H1 (cell line): ENCODE results near the gene PLCXD1. TPM values are rescaled to one million over a fixed set of nuclear protein-coding genes. Genes with fewer than 3 reads are reported as not detected.

Experiments
- CTCF ChIA-PET: fragments of 300-600 bp; sonication (Branson Sonifier 250); formaldehyde crosslinking; loops from one replicate; lab custom pipeline; 2021; ENCODE audit not compliant: partially characterized antibody; lab: Charles Lee
- POLR2A ChIA-PET: fragments of 300-600 bp; sonication (Branson Sonifier 250); formaldehyde crosslinking; loops from one replicate; lab custom pipeline; 2021; ENCODE audit warnings: inconsistent platforms; ENCODE audit not compliant: partially characterized antibody; lab: Charles Lee
- DNase-seq, 2 experiments: peaks; one replicate each; pipeline versions ENCODE4 v3.0.0 to v3.0.0-alpha.2; 2010 to 2022; ENCODE audit warnings: low spot score in 2 of 2, low read depth in 1 of 2, mixed read lengths in 1 of 2
- FAIRE-seq: peaks from 2 replicates; lab custom pipeline; 2011; peaks lifted over from hg19 to GRCh38; lab: Jason Lieb, UNC
- H2AFZ ChIP-seq: 2 replicates; pipeline ENCODE4 v1.8.1; 2012; ENCODE audit warnings: low read length, inconsistent platforms
- H2AK5ac ChIP-seq: 2 replicates; pipeline ENCODE4 v1.6.1; 2013; ENCODE audit warnings: low read depth, low read length
- H2BK120ac ChIP-seq: replicated peaks from 2 replicates; pipeline ENCODE3; 2013; ENCODE audit warnings: low read depth, low read length, inconsistent platforms
- H2BK12ac ChIP-seq: 2 replicates; pipeline ENCODE4 v1.6.1; 2013; ENCODE audit warnings: low read depth, low read length
- H2BK15ac ChIP-seq: 2 replicates; pipeline ENCODE4 v1.6.1; 2013; ENCODE audit warnings: low read length
- H2BK20ac ChIP-seq: 2 replicates; pipeline ENCODE4 v1.6.1; 2013; ENCODE audit warnings: low read length
- H2BK5ac ChIP-seq: 2 replicates; pipeline ENCODE4 v1.6.1; 2013; ENCODE audit warnings: low read depth, low read length
- H3K14ac ChIP-seq: 2 replicates; pipeline ENCODE4 v1.6.1; 2013; ENCODE audit warnings: inconsistent platforms; ENCODE audit not compliant: insufficient read length
- H3K18ac ChIP-seq: 2 replicates; pipeline ENCODE4 v1.6.1; 2013; ENCODE audit warnings: low read length; ENCODE audit errors: extremely low read depth
- H3K23ac ChIP-seq: 2 replicates; pipeline ENCODE4 v1.6.1; 2013; ENCODE audit warnings: inconsistent platforms; ENCODE audit not compliant: insufficient read length
- H3K23me2 ChIP-seq: 2 replicates; pipeline ENCODE4 v1.6.1; 2013; ENCODE audit warnings: low read depth, low read length
- H3K27ac ChIP-seq: 2 replicates; pipeline ENCODE4 v1.6.1; 2011; ENCODE audit warnings: low read depth, low read length, inconsistent platforms
- H3K27me3 ChIP-seq, 4 experiments: replicated peaks in 1 of 4; 1 replicate in 1 of 4; 2 replicates in 3 of 4; pipeline versions ENCODE4 v1.6.1 to v1.8.1; 2011 to 2013; ENCODE audit warnings: low read length in 3 of 4, mild to moderate bottlenecking in 3 of 4, inconsistent platforms in 2 of 4, mixed read lengths in 2 of 4, moderate library complexity in 1 of 4; ENCODE audit not compliant: control insufficient read depth in 3 of 4, insufficient read depth in 3 of 4; ENCODE audit errors: extremely low read depth in 1 of 4
- H3K36me3 ChIP-seq, 4 experiments: 2 replicates each; pipeline versions ENCODE4 v1.6.1 to v1.8.1; 2011 to 2013; ENCODE audit warnings: mild to moderate bottlenecking in 4 of 4, low read length in 3 of 4, moderate library complexity in 2 of 4, control low read depth in 1 of 4, inconsistent platforms in 1 of 4; ENCODE audit not compliant: insufficient read depth in 4 of 4, control insufficient read depth in 2 of 4
- H3K4ac ChIP-seq: replicated peaks from 2 replicates; pipeline ENCODE3; 2013; ENCODE audit warnings: low read length, low read depth, mixed read lengths, inconsistent platforms; ENCODE audit not compliant: insufficient read length
- H3K4me1 ChIP-seq, 4 experiments: replicated peaks in 1 of 4; 1 replicate in 1 of 4; 2 replicates in 3 of 4; pipeline versions ENCODE4 v1.6.1 to v1.8.1; 2011 to 2013; ENCODE audit warnings: low read length in 3 of 4, inconsistent platforms in 2 of 4, mixed read lengths in 1 of 4; ENCODE audit not compliant: insufficient read depth in 4 of 4, control insufficient read depth in 3 of 4
- H3K4me2 ChIP-seq, 2 experiments: 2 replicates each; pipeline versions ENCODE4 v1.6.1 to v1.8.1; 2011 to 2013; ENCODE audit warnings: low read depth in 2 of 2, low read length in 2 of 2, control low read depth in 1 of 2, inconsistent platforms in 1 of 2, mild to moderate bottlenecking in 1 of 2; ENCODE audit not compliant: insufficient read depth in 1 of 2
- H3K4me3 ChIP-seq, 4 experiments: fragments of 200-600, 300-600 bp in 1 of 4; sonication (generic), shearing (Covaris generic), sonication (Bioruptor Twin) in 1 of 4; 2 replicates each; pipeline versions ENCODE4 v1.5.1 to v1.8.1; 2011 to 2016; ENCODE audit warnings: low read length in 4 of 4, low read depth in 3 of 4, control low read depth in 2 of 4, inconsistent platforms in 2 of 4, mild to moderate bottlenecking in 2 of 4, mixed read lengths in 1 of 4, moderate library complexity in 1 of 4; ENCODE audit not compliant: insufficient read depth in 2 of 4; ENCODE audit errors: extremely low read depth in 1 of 4
- H3K56ac ChIP-seq: replicated peaks from 2 replicates; pipeline ENCODE3; 2013; ENCODE audit warnings: low read depth, mild to moderate bottlenecking, mixed read lengths, low read length, inconsistent platforms; ENCODE audit not compliant: insufficient read length
- H3K79me1 ChIP-seq: 2 replicates; pipeline ENCODE4 v1.6.1; 2013; ENCODE audit warnings: low read depth, low read length, control low read depth
- H3K79me2 ChIP-seq, 2 experiments: 2 replicates each; pipeline versions ENCODE4 v1.6.1 to v1.8.1; 2012 to 2013; ENCODE audit warnings: low read length in 2 of 2, mild to moderate bottlenecking in 2 of 2, inconsistent platforms in 1 of 2; ENCODE audit not compliant: insufficient read depth in 2 of 2, control insufficient read depth in 1 of 2
- H3K9ac ChIP-seq, 4 experiments: replicated peaks in 1 of 4; 1 replicate in 1 of 4; 2 replicates in 3 of 4; pipeline versions ENCODE4 v1.6.1 to v1.8.1; 2011 to 2013; ENCODE audit warnings: low read depth in 3 of 4, low read length in 3 of 4, control low read depth in 2 of 4, mild to moderate bottlenecking in 2 of 4, moderate library complexity in 2 of 4, inconsistent platforms in 1 of 4; ENCODE audit errors: extremely low read depth in 1 of 4
- H3K9me3 ChIP-seq, 2 experiments: 2 replicates each; pipeline versions ENCODE4 v1.6.1 to v1.8.1; 2012 to 2013; ENCODE audit warnings: mild to moderate bottlenecking in 2 of 2, moderate library complexity in 2 of 2, control low read depth in 1 of 2, inconsistent platforms in 1 of 2, low read depth in 1 of 2, low read length in 1 of 2, mixed read lengths in 1 of 2; ENCODE audit not compliant: insufficient read depth in 2 of 2
- H4K20me1 ChIP-seq, 2 experiments: replicated peaks in 1 of 2; 2 replicates each; pipeline versions ENCODE3 to v1.8.1; 2011 to 2013; ENCODE audit warnings: inconsistent platforms in 2 of 2, low read length in 2 of 2, mild to moderate bottlenecking in 1 of 2; ENCODE audit not compliant: insufficient read depth in 2 of 2, control insufficient read depth in 1 of 2
- H4K5ac ChIP-seq: 2 replicates; pipeline ENCODE4 v1.6.1; 2013; ENCODE audit warnings: low read length, low read depth, mixed read lengths, inconsistent platforms; ENCODE audit not compliant: insufficient read length
- H4K8ac ChIP-seq: 2 replicates; pipeline ENCODE4 v1.8.0; 2013; ENCODE audit warnings: mild to moderate bottlenecking, moderate library complexity, low read length, inconsistent platforms; ENCODE audit not compliant: insufficient read depth; ENCODE audit errors: extremely low read depth
- H4K91ac ChIP-seq: replicated peaks from 2 replicates; pipeline ENCODE3; 2013; ENCODE audit warnings: low read length, mixed read lengths, inconsistent platforms; ENCODE audit not compliant: insufficient read length
- CTBP2 ChIP-seq: IDR thresholded peaks from 2 replicates; pipeline ENCODE4 v1.7.0; 2011; ENCODE audit warnings: borderline replicate concordance, mild to moderate bottlenecking, moderate library complexity, mixed read lengths, low read length; ENCODE audit not compliant: insufficient read depth, insufficient read length
- EGR1 ChIP-seq: IDR thresholded peaks from 2 replicates; pipeline ENCODE4 v1.6.1; 2011; ENCODE audit warnings: low read depth, low read length, borderline replicate concordance
- EZH2 ChIP-seq: fragments of 200-600 bp; sonication (generic); IDR thresholded peaks from 2 replicates; pipeline ENCODE4 v1.7.1; 2012; ENCODE audit warnings: low read depth, mild to moderate bottlenecking, moderate library complexity, low read length, inconsistent platforms; ENCODE audit not compliant: severe bottlenecking
- KDM4A ChIP-seq: IDR thresholded peaks from one replicate; pipeline ENCODE4 v1.7.1; 2012; ENCODE audit warnings: low read depth, mild to moderate bottlenecking, moderate library complexity, low read length, inconsistent platforms; ENCODE audit not compliant: severe bottlenecking
- KDM5A ChIP-seq: fragments of 200-600 bp; IDR thresholded peaks from 2 replicates; pipeline ENCODE4 v1.7.1; 2012; ENCODE audit warnings: mild to moderate bottlenecking, low read length, inconsistent platforms, mixed read lengths
- MAFK ChIP-seq: IDR thresholded peaks from 2 replicates; pipeline ENCODE4 v1.6.1; 2012; ENCODE audit warnings: low read depth, mild to moderate bottlenecking, improper control_type of control experiment, low read length
- SIN3A ChIP-seq, 2 experiments: IDR thresholded peaks in 1 of 2; conservative IDR thresholded peaks in 1 of 2; 2 replicates each; pipeline ENCODE4 v1.6.1; 2011 to 2012; ENCODE audit warnings: low read length in 2 of 2, improper control_type of control experiment in 1 of 2, low read depth in 1 of 2, mild to moderate bottlenecking in 1 of 2
- SIX5 ChIP-seq: IDR thresholded peaks from 2 replicates; pipeline ENCODE4 v1.6.1; 2011; ENCODE audit warnings: mild to moderate bottlenecking, low read depth, low read length
- SRF ChIP-seq: IDR thresholded peaks from 2 replicates; pipeline ENCODE4 v1.6.1; 2011; ENCODE audit warnings: mild to moderate bottlenecking, low read depth, low read length, moderate library complexity
- SUZ12 ChIP-seq: fragments of 200-600 bp; sonication (generic); IDR thresholded peaks from 2 replicates; pipeline ENCODE4 v1.6.1; 2012; ENCODE audit warnings: mild to moderate bottlenecking, inconsistent platforms, low read length, moderate library complexity, mixed read lengths
- WGBS, 2 experiments: shearing (Covaris generic) in 1 of 2; methylation state at CpG; one replicate each; pipeline versions ENCODE4 v1.1.6 to v1.1.7; 2013 to 2015; ENCODE audit warnings: low lambda C conversion rate in 2 of 2, mixed read lengths in 2 of 2, inconsistent platforms in 1 of 2, low coverage in 1 of 2, missing lambda C conversion rate in 1 of 2; ENCODE audit not compliant: insufficient replicate concordance in 2 of 2, insufficient coverage in 1 of 2, insufficient read length in 1 of 2; ENCODE audit errors: extremely low coverage in 1 of 2, missing lambda C conversion rate in 1 of 2; 5-methylcytosine and 5-hydroxymethylcytosine counted together
- polyA plus RNA-seq, 7 experiments: library from polyadenylated mRNA; depleted of rRNA in 3 of 7; stranded (reverse) in 5 of 7; unstranded in 2 of 7; fragments of >200 nt in 5 of 7; fragments of 200-250 nt in 2 of 7; gene quantifications; 1 replicate in 5 of 7; 2 replicates in 1 of 7; 4 replicates in 1 of 7; pipeline versions ENCODE4 v1.2.1 to v1.2.3, GENCODE V29; 2011 to 2013; ENCODE audit warnings: missing spikeins in 2 of 7, mixed read lengths in 2 of 7
- total RNA-seq: library from RNA; stranded (reverse); fragmentation: NEBNext Ultra II Directional; extraction: Animal tissue kit (Norgen Biotek cat#: 25700); gene quantifications from 2 replicates; pipeline ENCODE4 v1.2.1, GENCODE V29; 2021

The PLCXD1 gene
- total and polyA plus RNA-seq, 2 of the 8 experiments (the other 6 are each of a cell fraction or from before 2014, with no cell fraction given), result 93.6 to 124 TPM

DNA sequence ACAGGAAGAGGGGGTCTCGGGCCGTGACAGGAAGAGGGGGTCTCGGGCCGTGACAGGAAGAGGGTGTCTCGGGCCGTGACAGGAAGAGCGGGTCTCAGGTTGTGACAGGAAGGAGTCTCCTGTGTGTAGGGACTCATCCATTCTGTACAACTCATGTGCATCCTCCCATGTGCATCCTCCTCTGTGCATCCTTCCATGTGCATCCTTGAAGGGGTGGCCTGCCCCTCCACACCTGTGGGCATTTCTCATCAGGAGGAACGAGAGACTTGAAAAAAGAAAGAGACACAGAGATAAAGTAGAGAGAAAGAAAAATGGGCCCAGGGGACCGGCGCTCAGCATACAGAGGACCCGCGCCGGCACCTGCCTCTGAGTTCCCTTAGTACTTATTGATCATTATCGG is 30.2 kb upstream of the PLCXD1 start:
- no peaks in the 10 kb centered on the region for H3K79me1 ChIP-seq
- no peak overlapping the region for H3K56ac ChIP-seq
- H3K23ac ChIP-seq, result no peak overlapping the region
- H3K14ac ChIP-seq, result no peak overlapping the region
- ChIA-PET POLR2A (no interaction called here), CTCF (no interaction called here)
- no peaks in the 10 kb centered on the region; a peak in 1 of 4 replicates for H3K9me3 ChIP-seq
- no peak overlapping the region for H3K27ac ChIP-seq
- H4K8ac ChIP-seq, result no peak overlapping the region
- no peak overlapping the region for H3K4me3 ChIP-seq
- TF ChIP-seq EGR1 (no peak), EZH2 (no peak), KDM5A (no peak), SIX5 (no peak), CTBP2 (no peak), SUZ12 (no peak), MAFK (no peak), SRF (no peak), SIN3A (conservative IDR thresholded peaks at IDR 0.05 in 1 of 2, IDR thresholded peaks at IDR 0.05 in 1 of 2; ENCODE audit: low read depth in 1 of 2, low read length in 2 of 2) (no peak), KDM4A (no peak)
- FAIRE-seq (no peak), DNase-seq (no peak)
- no peak overlapping the region for H2AK5ac ChIP-seq
- no peak overlapping the region for H3K9ac ChIP-seq
- H3K27me3 ChIP-seq, result no peaks in the 10 kb centered on the region
- H3K79me2 ChIP-seq, result no peaks in the 10 kb centered on the region
- H3K4me2 ChIP-seq, result no peak overlapping the region
- H2BK15ac ChIP-seq, result no peak overlapping the region
- WGBS, 2 experiments, result 89% methylated on average over 10 of the region's 14 CpGs; no CpG with 5 or more reads in 1 of the 2 experiments
- H4K5ac ChIP-seq, result no peak overlapping the region
- H3K18ac ChIP-seq, result no peak overlapping the region
- H3K23me2 ChIP-seq, result no peaks in the 10 kb centered on the region
- H2BK5ac ChIP-seq, result no peak overlapping the region
- H3K4ac ChIP-seq, result no peak overlapping the region
- H4K20me1 ChIP-seq, result no peaks in the 10 kb centered on the region
- H4K91ac ChIP-seq, result no peak overlapping the region
- no peaks in the 10 kb centered on the region for H3K36me3 ChIP-seq
- H2BK120ac ChIP-seq, result no peak overlapping the region
- H2BK20ac ChIP-seq, result no peak overlapping the region
- no peak overlapping the region for H2BK12ac ChIP-seq
- no peak overlapping the region for H2AFZ ChIP-seq
- no peaks in the 10 kb centered on the region for H3K4me1 ChIP-seq
